NCI-H1930 (cell line): ENCODE results near the gene DCST2.

ENCODE experiments used
- DNase-seq, 2 experiments: peaks; one replicate each; lab custom pipeline; 2025; lab: John Stamatoyannopoulos, UW

Gene DCST2

DNA sequence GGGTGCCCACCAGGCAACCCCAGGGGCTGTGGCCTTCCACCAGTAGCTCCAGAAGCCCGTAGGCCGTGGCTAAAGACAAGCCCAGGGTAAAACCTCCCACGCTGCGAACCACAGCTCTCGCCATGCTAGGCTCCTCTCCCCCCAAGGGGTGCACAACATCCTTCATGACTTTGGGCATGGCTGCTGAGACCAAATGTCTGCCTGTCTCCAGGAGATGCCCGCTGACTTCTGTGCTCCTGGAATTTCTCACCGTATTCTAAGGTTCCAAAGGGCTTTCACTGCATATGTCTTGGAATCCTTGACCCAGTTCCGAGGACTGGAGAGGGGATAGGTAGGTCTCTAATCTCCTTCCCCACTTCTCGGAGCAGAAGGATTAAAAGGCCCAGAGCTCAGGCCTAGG is at the start of gene DCST2, which contains the start of gene DCST1:
DCST2 (minus strand) TSS at position 258 of the 400 bp plus-strand sequence; CDS start at position 178, 80 bp downstream.
DCST1 (plus strand) TSS at position 301 of the 400 bp plus-strand sequence. CDS start 213 bp downstream, outside the sequence.
- no peak for DNase-seq

DNA sequence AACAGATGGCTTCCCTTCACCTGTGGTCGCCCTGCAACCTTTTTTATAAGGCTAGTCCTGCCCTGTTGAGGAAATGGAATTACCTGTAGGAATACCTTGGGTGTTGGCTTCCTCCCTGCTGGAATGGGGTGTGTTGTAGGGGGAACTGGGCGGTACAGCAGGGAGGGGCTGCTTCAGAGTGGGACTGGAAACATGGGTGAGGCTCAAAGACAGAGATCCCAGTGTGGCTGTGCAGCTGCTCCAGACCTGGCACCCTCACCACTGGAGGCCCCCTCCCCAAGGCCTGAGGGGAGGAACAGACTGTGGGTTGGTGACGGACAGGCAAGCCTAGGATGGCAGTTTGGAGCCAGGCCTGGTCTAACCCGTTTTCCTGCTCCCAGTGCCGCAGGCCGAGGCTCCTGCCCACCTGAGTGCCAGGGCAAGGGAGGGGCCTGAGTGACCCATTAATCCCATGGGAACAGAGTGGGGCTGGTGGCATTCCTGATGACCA is 49.5 kb upstream of the DCST2 start:
- no peak for DNase-seq

DNA sequence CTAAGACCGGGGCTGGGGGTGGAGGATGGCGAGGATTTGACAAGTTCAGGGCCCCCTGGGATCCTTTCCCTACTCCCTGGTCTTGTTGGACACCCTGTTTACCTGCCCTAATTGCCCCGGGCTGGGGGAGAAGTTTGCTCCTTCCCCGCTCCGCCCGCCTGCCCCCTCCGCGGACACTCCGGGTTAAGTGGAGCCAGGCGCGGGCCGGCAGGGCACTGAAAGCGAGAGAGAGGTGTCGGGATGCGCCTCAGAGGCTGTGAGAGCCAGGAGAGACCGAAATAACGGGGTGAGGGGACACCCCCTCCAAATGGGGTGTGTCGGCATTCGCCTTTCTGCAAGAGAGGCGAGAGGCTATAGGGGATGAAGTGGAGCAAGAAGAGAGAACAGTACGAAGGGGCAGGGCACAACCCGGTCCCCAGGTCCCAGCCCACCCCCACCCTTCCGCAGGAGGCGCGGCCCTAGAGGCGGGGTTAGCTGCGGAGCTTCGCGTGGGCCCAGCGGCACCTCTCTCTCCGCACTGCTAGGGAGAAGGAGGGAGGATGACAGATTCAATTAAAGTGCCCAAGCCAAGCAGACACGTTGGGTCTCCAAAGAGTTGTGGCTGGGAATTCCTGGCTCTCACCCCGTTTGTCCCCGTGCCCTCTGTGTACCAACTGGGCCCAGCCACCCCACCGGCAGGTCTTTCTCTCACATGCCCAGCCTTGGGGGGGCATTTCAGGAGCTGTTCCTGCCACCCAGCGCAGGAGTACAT is 48.9 kb upstream of the DCST2 start:
- DNase-seq, result no peak

DNA sequence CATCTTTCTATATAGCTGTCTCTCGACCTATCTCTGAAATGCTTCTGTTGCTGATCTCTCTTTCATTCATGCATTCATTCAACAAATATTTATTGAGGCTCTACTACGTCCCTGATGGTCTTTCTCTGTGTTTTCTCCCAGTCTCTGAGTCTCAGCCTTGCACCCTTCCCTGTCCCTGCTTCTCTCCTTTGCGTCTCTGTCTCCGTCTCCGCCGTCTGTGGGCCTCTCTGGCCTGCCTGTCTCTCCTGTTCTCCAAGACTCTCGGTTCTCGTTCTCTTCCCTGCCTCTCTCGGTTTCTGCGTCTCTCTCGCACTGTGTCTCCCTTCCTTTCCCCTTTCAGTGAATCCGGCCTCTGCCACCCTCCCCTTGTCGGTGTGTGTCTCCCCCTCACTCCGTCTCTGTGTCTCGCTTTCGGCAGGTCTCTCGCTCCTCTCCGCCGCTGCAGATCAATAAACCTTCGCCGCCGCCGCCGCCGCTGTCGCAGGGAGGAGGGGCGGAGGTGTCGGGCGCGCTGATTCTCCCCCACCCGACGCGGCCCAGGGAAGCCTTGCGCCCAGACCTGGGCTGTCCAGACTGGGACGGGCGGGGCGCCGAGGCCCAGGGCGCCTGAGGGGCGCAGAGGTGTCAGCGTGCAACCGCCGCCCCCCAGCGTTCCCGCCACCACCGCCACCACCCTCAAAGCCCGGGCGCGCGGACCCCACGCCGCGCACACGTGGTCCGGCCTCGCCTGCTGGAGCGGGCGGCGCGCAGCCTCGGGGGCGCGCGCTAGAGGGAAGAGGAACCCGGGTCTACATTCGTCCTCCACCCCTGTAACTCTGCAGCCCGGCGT is 48.1 kb upstream of the DCST2 start:
- DNase-seq, result no peak

DNA sequence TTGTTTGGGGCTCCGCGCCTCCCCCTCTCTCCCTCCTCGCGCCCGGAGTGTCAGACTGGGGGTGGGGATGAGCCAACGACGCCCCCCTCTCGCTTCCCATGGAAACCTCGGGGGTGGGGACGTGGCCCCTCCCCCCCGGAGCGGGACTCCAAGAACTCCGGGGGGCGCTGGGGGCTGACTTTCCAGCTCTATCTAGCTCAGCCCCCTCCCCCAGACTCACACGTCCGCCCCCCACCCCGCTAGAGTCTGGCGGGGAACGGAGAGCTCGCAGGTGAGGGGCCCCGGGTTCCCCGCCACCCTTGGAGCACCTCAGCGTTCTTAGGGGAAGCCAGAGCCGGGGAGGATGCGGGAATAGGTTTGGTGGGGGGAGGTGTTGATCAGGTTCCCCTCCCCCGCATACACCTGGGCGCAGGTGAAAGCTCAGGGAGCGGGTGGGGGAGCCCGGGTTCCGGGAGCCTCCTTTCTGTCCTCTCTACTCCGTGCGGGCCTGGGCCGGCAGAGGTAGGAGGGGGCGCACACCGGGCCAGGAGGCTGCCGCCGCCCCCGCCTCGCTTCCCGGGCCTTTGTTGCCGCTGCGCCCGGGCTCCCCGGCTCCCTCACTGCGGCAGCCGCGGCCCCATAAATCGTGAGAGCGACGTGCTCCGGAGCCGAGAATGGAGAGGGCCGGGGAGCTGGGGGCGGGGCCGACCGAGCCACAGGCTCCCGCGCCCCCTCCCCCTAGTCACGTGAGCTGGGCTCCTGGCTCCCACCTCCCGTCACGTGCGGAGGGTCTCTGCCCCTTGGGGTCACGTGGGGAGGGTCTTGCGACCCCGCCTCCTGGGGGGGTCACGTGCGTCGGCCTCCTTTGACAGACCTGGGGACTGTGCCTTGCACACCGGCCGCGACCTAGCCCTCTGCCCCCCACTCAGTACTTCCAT is 47.0 kb upstream of the DCST2 start:
- DNase-seq, result peak; percentile 62 to 84

DNA sequence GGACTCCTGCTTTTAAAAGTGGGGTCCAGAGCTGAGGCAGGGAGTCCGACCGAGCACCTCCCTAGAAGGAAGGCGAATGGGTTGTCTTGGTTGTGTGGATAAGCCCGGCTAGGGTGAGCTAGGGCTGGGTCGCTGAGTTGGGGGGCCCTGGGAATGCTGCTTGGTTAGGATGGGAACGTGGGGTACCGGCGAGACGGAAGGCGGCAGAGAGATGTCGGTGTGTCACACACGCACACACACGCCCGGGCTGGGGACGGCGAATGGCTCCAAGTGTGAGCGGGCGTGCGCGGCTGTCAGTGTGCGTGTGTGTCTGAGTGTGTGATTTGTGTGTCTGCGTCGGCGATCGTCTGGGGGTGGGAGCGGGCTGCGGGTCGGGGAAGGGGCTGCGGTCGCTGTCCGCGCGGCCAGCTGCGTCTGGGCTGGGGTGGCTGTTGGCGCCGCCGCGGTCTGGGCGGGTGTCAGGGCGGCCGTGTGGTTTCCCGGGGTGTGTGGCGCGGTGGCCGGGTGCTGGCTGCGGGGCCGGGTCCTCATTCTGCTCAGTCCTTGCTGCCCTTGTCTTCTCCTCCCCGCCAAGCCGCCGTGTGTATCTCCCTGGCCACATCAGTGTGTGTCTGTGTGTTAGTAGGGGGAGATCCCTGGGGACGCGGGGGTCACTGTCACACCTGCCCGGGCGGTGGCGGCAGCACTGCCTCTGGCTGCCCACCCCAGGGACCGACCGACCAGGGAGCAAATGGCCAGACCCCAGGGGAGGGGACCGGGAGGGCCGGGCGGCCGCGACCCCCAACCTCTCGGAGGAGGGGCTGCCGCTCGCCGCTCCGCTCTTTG is 46.1 kb upstream of the DCST2 start:
- no peak for DNase-seq

DNA sequence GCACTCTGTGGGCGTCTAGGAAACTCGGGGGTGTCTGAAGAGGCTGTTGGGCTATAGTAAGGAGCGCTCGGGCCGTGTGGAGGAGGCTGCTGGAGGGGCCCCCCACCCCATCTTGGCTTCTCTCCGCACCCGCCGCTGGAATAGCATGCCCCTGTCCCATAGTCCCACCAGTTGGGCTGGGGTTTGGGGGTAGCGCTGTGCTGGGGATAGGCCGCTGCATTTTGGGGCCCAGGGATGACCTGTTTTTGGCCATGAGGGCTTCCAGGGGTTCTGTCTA is 45.6 kb upstream of the DCST2 start:
- no peak for DNase-seq

DNA sequence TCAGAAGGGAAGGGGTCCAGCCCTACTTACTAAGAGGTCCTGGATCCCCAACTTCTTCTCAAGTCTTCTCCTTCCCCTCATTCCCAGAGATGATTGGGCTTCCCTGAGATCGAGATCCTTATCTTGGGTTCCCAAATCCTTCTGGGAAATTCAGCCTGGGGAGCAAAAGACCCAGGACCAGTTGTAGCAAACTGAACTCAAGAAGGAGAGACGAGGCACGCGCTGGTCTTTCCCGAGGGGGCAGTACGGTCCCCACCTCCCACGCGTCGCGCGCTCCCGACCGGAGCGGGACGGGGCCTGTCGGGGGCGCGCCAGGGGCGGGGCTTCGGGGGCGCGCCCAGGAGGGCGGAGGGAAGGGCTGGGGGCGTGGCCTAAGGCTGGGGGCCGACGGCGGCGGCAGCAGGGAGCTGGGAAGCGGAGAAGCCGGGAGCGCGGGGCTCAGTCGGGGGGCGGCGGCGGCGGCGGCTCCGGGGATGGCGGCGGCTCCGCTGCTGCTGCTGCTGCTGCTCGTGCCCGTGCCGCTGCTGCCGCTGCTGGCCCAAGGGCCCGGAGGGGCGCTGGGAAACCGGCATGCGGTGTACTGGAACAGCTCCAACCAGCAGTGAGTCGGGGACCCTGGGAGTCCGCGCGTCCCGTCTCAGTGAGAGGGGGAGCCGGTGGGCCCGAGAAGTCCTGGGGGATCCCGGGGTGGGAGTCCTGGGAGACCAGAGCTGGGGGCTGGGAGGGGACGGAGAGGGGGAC is 45.1 kb upstream of the DCST2 start, which contains the start of gene EFNA3:
EFNA3 (plus strand) TSS at position 369 of the 741 bp plus-strand sequence; CDS start at position 474, 105 bp downstream.
- peak; percentile 49 to 72 for DNase-seq

DNA sequence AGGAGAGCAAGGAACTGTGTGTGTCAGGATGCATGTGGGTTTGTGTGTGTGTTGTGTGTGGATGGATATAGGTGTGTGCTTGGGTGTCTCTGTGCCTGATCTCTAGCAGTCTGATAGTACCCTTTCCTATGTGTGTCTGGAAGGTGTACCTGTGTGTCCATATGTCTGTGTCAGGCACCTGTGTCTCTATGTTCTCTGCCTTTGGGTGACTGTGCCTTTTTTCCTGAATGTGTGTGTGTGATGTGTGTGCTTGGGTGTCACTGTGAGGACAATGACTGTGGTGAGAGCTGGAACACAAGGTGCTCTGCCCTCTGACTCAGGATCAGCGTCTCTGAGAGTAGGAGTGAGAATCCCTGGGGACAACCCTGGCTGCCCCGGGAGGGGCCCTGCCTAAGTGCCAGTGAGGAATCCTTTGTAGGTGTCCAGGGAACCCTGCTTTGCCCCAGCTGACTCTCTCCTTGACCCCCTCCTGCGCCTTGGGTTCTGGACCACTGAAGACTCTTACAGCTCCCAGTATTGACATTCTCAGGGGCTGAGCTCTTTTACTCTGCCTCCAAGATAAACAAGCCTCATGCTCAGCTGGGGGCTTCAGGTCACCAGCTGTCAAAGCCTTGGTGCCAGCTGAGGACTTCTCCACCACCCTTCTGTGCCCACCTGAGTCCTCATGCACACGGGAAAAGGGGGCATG is 44.3 kb upstream of the DCST2 start:
- no peak for DNase-seq

DNA sequence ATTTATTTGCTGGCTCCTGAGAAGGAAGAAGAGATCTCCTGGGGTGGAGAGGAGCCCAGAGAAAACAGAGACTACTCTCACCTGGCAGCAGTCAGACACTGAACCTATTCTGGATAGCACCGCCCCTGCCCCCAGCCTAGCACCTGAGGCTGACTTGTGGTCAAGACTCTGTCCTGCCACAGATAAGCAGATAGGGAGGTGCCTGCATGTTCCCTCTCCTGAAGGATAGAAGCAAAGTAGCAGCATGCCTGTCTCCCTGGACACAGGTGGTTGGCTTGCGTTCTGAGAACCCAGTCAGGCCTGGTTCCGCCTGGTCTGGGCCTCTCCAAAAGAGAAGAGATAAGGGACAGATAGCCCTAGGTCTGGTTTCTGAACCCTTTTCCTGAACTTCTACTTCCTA is 43.8 kb upstream of the DCST2 start:
- DNase-seq, result no peak

DNA sequence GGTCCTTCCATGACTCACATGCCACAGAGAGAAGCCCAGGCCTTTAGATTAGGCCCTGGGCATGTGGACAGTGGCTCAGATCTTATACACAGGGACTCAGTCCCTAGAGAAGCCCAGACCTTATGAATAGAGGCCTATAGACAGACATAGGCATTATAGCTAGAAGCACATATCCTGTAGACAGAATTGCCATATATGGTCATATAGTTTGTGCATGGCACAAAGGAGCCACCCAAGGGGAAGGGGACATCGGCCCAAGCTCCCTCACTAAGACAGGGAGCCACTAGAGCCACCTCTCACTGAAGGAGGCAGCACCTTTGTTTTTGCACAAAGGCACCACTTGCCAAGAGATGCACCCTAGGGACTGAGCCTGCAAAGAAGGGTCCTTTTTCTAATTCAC is 42.8 kb upstream of the DCST2 start:
- DNase-seq, result no peak

DNA sequence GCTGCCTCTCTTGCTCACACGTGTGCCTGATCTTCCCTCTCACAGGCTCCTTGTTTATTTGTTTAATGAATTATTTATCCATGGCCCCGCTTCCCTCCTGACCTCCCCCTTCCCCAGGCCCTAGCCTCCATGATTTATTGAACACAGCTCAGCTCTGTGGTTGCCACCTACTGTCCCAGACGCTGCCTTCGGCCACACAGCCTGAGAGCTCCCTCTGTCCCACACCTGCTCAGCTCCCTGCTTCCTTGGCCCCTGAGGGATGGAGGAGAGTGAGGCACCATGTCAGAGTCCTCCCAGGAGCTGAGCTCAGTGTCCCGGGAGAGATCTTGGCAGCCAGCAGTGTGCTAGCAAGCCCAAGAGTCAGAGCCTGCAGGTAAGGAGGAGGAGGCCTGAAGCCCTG is 42.0 kb upstream of the DCST2 start:
- DNase-seq, result no peak

DNA sequence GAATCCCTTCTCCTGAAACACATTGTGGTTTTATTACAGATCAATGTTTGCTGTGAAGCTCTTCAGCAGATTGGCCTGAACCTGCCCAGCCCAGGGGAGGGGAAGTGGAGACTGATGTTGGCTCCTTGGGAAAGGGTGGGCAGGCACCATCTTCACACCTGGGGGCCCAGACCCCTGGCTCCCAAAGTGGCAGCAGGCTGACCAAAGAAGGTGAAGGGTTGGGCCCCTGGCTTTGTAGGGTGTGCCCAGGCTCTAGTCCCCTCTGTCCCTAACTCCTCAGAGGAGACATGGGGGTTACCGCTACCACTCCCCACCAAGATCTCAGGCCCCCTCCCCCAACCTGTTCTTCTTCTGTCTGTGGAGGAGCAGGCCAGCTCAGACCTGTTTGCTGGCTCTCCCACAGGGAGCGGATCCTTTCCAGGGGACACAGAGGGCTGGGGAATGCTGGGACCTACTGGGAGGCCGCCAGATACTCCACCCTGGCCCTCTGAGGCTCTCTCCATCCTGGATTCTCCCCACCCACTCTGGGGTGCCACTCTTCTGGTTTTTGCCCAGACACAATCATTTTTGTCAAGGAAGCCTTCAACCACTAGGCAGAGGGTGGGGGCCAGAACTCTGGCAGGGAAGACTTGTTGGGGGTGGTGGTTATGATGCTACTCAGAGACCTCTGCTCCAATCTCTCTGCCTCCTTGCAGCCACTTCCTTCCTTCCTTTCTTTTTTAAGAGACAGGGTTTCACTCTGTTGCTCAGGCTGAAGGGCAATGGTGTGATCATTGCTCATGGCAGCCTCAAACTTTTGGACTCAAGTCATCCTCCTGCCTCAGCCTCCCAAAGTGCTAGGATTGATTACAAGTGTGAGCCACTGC is 40.0 kb upstream of the DCST2 start:
- DNase-seq, result no peak

DNA sequence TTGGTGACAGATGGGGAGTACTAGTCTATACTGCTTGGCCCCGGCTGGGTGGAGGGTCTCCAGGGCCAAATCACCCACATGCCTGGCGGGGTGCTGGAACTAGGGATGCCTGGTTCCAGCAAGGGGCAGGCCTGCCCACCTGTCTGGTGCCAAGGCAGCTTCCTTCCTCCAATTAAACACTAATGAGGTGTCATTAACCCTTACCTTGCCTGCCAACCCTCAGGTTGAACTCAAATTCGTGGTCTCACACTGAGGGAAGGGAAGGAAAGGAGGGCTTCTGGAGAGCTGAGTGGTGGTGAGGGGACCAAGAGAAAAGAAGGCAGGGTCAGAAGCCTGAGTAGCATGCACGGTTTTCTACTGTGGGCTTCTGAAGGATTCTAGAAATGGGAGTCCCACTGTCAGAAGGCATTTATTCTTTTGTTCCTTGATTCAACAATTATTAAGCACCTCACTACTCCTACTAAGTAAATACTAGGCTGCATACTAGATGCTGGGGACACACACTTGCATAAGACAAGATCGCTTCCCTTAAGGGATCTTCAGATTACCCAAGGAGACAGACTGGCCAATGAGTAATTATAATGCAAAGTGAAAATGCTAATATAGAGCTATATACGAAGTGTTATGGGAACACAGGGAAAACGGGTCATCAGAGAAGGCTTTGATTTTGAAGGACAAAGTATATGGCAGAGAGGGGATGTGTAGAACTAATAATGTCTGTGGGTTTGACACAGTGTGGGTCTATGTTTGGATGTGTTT is 39.1 kb upstream of the DCST2 start:
- DNase-seq, result no peak

DNA sequence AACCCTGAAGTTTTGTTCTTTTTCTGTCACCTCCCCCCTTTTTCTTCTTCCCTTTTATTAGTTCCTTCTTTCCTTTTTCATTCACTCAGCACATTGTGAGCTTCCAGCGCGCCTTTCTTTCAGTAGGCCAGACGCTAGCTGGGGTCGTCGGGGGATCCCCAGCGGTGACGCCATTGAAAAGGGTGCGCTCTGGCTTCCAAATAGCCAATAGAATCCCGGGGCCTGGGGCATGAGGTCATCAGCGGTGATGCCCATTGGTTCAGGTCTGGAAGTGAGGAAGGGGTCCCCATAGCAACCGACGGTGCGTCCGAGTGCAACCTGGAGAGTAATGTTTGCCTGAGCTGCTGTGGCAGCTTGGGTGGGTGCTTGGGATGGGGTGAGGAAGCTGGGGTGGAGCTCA is 38.1 kb upstream of the DCST2 start:
- peak; percentile 50 to 62 for DNase-seq

DNA sequence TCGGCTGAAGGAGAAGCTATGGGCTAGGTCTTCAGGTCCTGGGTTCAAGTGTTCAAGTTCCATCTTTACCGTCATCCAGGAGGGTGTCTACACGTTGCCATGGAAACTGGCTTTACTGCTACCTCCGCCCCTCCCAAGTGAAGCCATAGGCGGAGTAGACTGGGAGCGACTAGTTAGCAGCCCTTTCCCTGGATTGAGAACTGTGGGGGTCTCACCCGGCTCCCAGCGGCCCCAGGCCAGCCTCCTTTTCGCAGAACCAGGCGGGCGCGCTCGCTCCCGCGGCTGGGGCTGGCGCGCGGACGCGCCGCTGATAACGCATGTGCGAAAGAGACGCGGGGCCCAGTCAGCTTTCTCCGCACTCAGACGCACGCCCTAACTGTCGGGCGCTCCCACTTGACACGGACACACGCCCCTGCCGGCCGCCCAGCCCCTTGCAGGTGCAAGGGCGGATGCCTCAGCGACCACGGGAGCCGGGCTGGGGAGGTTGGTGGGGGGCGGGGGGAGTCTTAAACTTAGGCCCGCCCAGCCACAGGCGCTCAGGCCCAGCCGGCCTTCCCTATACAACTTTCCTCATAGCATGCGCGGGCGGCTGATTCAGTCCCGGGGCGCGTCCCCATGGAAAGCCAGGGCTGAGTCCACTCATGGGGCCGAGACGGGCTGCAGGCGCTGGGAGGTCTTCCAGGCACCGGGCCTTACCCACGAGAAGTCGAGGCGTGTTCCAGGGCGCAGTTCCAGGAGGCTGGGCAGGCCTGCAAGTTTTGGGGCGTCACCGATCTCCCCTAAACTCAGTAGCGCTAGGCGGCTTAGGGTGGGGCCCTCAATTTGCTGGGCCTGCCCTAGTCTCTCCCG is 37.4 kb upstream of the DCST2 start:
- peak; percentile 71 to 85 for DNase-seq

DNA sequence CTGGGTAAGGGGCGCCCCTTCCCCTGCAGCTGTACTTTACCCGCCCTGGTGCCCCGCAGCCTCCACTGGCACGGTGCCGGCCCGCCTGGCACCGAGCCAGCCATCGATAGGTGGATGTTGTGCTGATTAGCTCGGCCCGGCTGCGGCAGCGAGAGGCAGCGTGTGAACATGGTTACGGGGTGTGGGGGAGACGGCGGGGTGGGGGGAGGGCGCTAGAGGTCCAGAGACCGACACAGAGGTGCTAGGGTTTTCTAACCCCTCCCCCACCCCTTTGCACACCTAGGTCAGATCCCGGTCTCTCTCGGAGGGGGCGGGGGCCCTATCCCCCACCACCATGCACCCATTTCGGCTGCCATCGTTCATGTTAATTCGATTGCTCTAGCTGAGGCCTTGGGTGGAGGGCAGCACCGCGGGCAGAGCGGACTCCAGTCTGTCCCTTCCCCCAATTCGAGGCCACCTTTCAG is 36.6 kb upstream of the DCST2 start:
- no peak for DNase-seq
